B cell (primary cell): ENCODE data around the gene NFATC2. TPM values are rescaled to one million over a fixed set of nuclear protein-coding genes. Genes with fewer than 3 reads are reported as not detected.

Experiments
- ATAC-seq: fragments of 200-7000 bp; cut with Tn5 transposase; one replicate; pipeline ENCODE4 v1.10.0; 2021; ENCODE audit warnings: low read depth, mild to moderate bottlenecking, moderate number of reproducible peaks, moderate library complexity
- CTCF ChIA-PET: fragments of 350-600 bp; sonication (Branson Sonifier 250); formaldehyde crosslinking; loops from one replicate; lab custom pipeline; 2021; ENCODE audit warnings: antibody characterized with exemption, inconsistent platforms; lab: Charles Lee
- POLR2A ChIA-PET: fragments of 350-600 bp; sonication (Branson Sonifier 250); formaldehyde crosslinking; loops from one replicate; lab custom pipeline; 2021; ENCODE audit warnings: antibody characterized with exemption; lab: Charles Lee
- DNase-seq: peaks from one replicate; pipeline ENCODE4 v3.0.0; 2013
- H2AFZ ChIP-seq: 2 replicates; pipeline ENCODE4 v1.6.1; 2012; ENCODE audit warnings: mild to moderate bottlenecking, low read depth, low read length; ENCODE audit not compliant: insufficient read depth, poor library complexity, severe bottlenecking
- H3K27ac ChIP-seq, 2 donors: 1 replicate in 1 of 2; 2 replicates in 1 of 2; pipeline ENCODE4 v1.5.1; 2012 to 2013; ENCODE audit warnings: low read length in 2 of 2, mild to moderate bottlenecking in 2 of 2, moderate library complexity in 1 of 2
- H3K27me3 ChIP-seq, 4 experiments: fragments of 200-600 bp in 1 of 4; sonication (generic) in 1 of 4; replicated peaks in 1 of 4; 1 replicate in 2 of 4; 2 replicates in 2 of 4; pipeline versions ENCODE4 v1.6.1 to v1.7.0; 2013 to 2016; ENCODE audit warnings: low read length in 3 of 4, mild to moderate bottlenecking in 2 of 4, mixed read lengths in 1 of 4, moderate library complexity in 1 of 4; ENCODE audit not compliant: insufficient read depth in 4 of 4, control insufficient read depth in 3 of 4; ENCODE audit errors: control extremely low read depth in 1 of 4
- H3K36me3 ChIP-seq, 2 experiments: replicated peaks in 1 of 2; 1 replicate in 1 of 2; 2 replicates in 1 of 2; pipeline versions ENCODE4 v1.6.1 to v1.7.1; 2013; ENCODE audit warnings: low read length in 1 of 2; ENCODE audit not compliant: insufficient read depth in 2 of 2, control insufficient read depth in 1 of 2; ENCODE audit errors: control extremely low read depth in 1 of 2, extremely low read depth in 1 of 2
- H3K4me1 ChIP-seq, 2 donors: fragments of 200-600 bp in 1 of 2; sonication (generic) in 1 of 2; 1 replicate in 1 of 2; 2 replicates in 1 of 2; pipeline versions ENCODE4 v1.5.1 to v1.6.1; 2013 to 2017; ENCODE audit warnings: low read length in 2 of 2; ENCODE audit not compliant: control insufficient read depth in 2 of 2, insufficient read depth in 2 of 2
- H3K4me2 ChIP-seq: replicated peaks from 2 replicates; pipeline ENCODE3; 2012; ENCODE audit warnings: mild to moderate bottlenecking, low read depth, low read length; ENCODE audit not compliant: poor library complexity, severe bottlenecking
- H3K4me3 ChIP-seq, 5 experiments: fragments of 200-600 bp in 1 of 5; sonication (generic) in 1 of 5; 1 replicate in 3 of 5; 2 replicates in 2 of 5; pipeline versions ENCODE4 v1.5.1 to v1.7.0; 2011 to 2016; ENCODE audit warnings: low read length in 4 of 5, mild to moderate bottlenecking in 4 of 5, low read depth in 2 of 5, control low read depth in 1 of 5, moderate library complexity in 1 of 5; ENCODE audit not compliant: insufficient read depth in 1 of 5; ENCODE audit errors: control extremely low read depth in 1 of 5, extremely low read depth in 1 of 5
- H3K79me2 ChIP-seq: fragments of 200-600 bp; sonication (generic); one replicate; pipeline ENCODE4 v1.6.0; 2016; ENCODE audit warnings: low read length; ENCODE audit not compliant: control insufficient read depth, insufficient read depth
- H3K9ac ChIP-seq: fragments of 200-600 bp; sonication (generic); 2 replicates; pipeline ENCODE4 v1.6.1; 2017; ENCODE audit warnings: mild to moderate bottlenecking, low read length, moderate library complexity
- H3K9me3 ChIP-seq, 3 donors: one replicate each; pipeline versions ENCODE4 v1.6.1 to v1.7.1; 2013; ENCODE audit warnings: low read length in 2 of 3; ENCODE audit not compliant: control insufficient read depth in 2 of 3, insufficient read depth in 1 of 3; ENCODE audit errors: control extremely low read depth in 1 of 3
- H4K20me1 ChIP-seq: 2 replicates; pipeline ENCODE4 v1.6.0; 2012; ENCODE audit warnings: mild to moderate bottlenecking, low read length; ENCODE audit not compliant: insufficient read depth, control insufficient read depth, poor library complexity, severe bottlenecking
- H3K27ac Mint-ChIP-seq: one replicate; pipeline ENCODE4 v1.8.0; 2021; ENCODE audit warnings: mixed read lengths
- H3K27me3 Mint-ChIP-seq: one replicate; pipeline ENCODE4 v1.8.0; 2021; ENCODE audit warnings: mixed read lengths
- H3K4me1 Mint-ChIP-seq: one replicate; pipeline ENCODE4 v1.8.0; 2021; ENCODE audit warnings: mixed read lengths
- H3K4me3 Mint-ChIP-seq: one replicate; pipeline ENCODE4 v1.8.0; 2021; ENCODE audit warnings: mixed read lengths
- H3K9me3 Mint-ChIP-seq: one replicate; pipeline ENCODE4 v1.8.0; 2022; ENCODE audit warnings: mixed read lengths; ENCODE audit not compliant: insufficient read depth
- EZH2 ChIP-seq: IDR thresholded peaks from 2 replicates; pipeline ENCODE4 v1.6.1; 2012; ENCODE audit warnings: borderline replicate concordance, low read depth, mild to moderate bottlenecking, moderate library complexity, low read length; ENCODE audit not compliant: insufficient read depth, poor library complexity, severe bottlenecking
- WGBS: methylation state at CpG from one replicate; pipeline ENCODE4 v1.1.5; 2013; ENCODE audit warnings: missing lambda C conversion rate; ENCODE audit not compliant: insufficient coverage; 5-methylcytosine and 5-hydroxymethylcytosine counted together
- intact Hi-C: fragments of 100-400 bp; cut with micrococcal nuclease; formaldehyde crosslinking; loops from one replicate; pipeline ENCODE4 v1.10.0; 2022
- polyA plus RNA-seq: library from polyadenylated mRNA; depleted of rRNA; stranded (reverse); fragments of >200 nt; gene quantifications from 2 replicates; pipeline ENCODE4 v1.2.3, GENCODE V29; 2012
- total RNA-seq, 2 donors: library from RNA; stranded (reverse); fragments of 120-200 nt in 1 of 2; gene quantifications; 1 replicate in 1 of 2; 2 replicates in 1 of 2; pipeline versions ENCODE4 v1.2.3 to v1.2.4, GENCODE V29; 2013 to 2022
- TF ChIP-seq, protein P1 (sequence below): fragments of 200-600 bp; IDR thresholded peaks from one replicate; pipeline ENCODE4 v1.8.0; 2022; ENCODE audit warnings: antibody characterized with exemption, mild to moderate bottlenecking

NFATC2 gene
- total and polyA plus RNA-seq, 2 donors (not counting 1 experiment from before 2014, with no cell fraction given) = 10.1 to 38.0 TPM

DNA sequence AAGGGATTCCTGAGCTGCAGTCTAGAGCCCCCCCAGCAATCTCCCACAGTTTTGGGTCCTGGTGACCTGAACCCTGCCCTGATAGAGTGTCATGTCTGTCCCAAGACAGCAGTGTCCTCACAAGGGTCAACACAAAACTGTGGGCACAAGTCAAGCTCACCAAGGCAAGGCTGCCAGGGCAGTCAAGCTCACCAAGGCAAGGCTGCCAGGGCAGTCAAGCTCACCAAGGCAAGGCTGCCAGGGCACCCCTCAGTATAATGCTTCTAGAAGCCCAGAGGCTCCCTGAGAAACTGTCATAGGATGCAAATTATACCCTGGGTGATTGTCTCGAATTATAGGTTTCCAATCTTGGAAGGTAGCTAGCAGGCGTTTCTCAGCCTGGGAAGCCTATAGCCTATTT lies 108.5 kb downstream of the NFATC2 start:
- Histone ChIP-seq H3K4me3 (no peak overlapping the region), H3K4me1 (peaks cover 7 to 13% of the 10 kb centered on the region in 2 donors), H3K4me2 (no peak overlapping the region), H3K79me2 (peaks cover 15% of the 10 kb centered on the region), H4K20me1 (no peaks in the 10 kb centered on the region), H2AFZ (no peak overlapping the region), H3K27me3 (no peaks in the 10 kb centered on the region), H3K27ac (no peak overlapping the region), H3K36me3 (peaks cover 0 to 74% of the 10 kb centered on the region in 2 experiments), H3K9me3 (no peaks in the 10 kb centered on the region), H3K9ac (no peak overlapping the region)
- no CpG with 5 or more reads among the region's 2 CpGs for WGBS
- intact Hi-C loops = no loop called here
- ChIA-PET CTCF (interaction anchor here (0.8 to 1.7 kb wide), 3 partner anchors 16 to 48 kb away, joined by 3 to 4 read pairs (median 3); no protein-coding TSS in a partner anchor), POLR2A (interaction anchor here (0.7 kb wide), 1 partner anchor 302 kb away, joined by 4 read pairs; no protein-coding TSS in a partner anchor)
- TF ChIP-seq EZH2 = no peak
- TF ChIP-seq, protein P1, sequence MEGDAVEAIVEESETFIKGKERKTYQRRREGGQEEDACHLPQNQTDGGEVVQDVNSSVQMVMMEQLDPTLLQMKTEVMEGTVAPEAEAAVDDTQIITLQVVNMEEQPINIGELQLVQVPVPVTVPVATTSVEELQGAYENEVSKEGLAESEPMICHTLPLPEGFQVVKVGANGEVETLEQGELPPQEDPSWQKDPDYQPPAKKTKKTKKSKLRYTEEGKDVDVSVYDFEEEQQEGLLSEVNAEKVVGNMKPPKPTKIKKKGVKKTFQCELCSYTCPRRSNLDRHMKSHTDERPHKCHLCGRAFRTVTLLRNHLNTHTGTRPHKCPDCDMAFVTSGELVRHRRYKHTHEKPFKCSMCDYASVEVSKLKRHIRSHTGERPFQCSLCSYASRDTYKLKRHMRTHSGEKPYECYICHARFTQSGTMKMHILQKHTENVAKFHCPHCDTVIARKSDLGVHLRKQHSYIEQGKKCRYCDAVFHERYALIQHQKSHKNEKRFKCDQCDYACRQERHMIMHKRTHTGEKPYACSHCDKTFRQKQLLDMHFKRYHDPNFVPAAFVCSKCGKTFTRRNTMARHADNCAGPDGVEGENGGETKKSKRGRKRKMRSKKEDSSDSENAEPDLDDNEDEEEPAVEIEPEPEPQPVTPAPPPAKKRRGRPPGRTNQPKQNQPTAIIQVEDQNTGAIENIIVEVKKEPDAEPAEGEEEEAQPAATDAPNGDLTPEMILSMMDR = no peak
- Mint-ChIP-seq H3K27ac (no peak overlapping the region), H3K27me3 (no peaks in the 10 kb centered on the region), H3K9me3 (no peaks in the 10 kb centered on the region), H3K4me1 (peaks cover 25% of the 10 kb centered on the region), H3K4me3 (no peak overlapping the region)
- no peak for DNase-seq
- no peak for ATAC-seq

DNA sequence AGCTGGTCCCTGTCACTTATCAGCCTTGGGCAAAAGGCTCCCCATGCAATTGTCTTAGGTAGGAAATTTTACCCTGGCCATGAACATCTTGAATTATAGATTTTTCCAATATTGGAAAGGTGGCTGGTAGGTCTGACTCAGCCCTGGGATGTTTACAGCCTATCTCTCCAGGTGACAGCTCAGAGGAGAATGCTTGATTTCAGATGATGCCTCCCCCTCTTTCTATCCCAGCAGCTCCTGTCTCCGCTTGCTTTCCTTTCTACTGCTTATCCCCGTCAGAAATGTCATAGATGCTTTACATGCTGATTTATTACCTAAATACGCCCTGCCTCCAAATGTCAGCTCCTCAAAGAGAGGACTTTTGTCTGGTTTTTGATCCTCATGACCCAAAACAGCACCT lies 109.6 kb downstream of the NFATC2 start:
- Histone ChIP-seq H3K9me3 (no peaks in the 10 kb centered on the region), H2AFZ (no peak overlapping the region), H3K27ac (no peak overlapping the region), H3K27me3 (no peaks in the 10 kb centered on the region), H3K9ac (no peak overlapping the region), H3K36me3 (peaks cover 0 to 75% of the 10 kb centered on the region in 2 experiments), H3K79me2 (peaks cover 17% of the 10 kb centered on the region), H4K20me1 (no peaks in the 10 kb centered on the region), H3K4me3 (no peak overlapping the region), H3K4me1 (peaks cover 7 to 13% of the 10 kb centered on the region in 2 donors), H3K4me2 (no peak overlapping the region)
- Mint-ChIP-seq H3K27me3 (no peaks in the 10 kb centered on the region), H3K9me3 (no peaks in the 10 kb centered on the region), H3K4me3 (no peak overlapping the region), H3K4me1 (peaks cover 21% of the 10 kb centered on the region), H3K27ac (no peak overlapping the region)
- POLR2A ChIA-PET = interaction anchor here (0.6 kb wide), 1 partner anchor 24 kb away, joined by 3 read pairs; no protein-coding TSS in a partner anchor
- TF ChIP-seq, protein P1 = no peak
- TF ChIP-seq EZH2 = no peak
- intact Hi-C loops = no loop called here
- 100% methylated on average over 3 of the region's 3 CpGs for WGBS
- ATAC-seq (no peak), DNase-seq (no peak)
- CTCF ChIA-PET = no interaction called here
